Activated T-helper 9 cell treated with anti-CD3 and anti-CD28 coated beads, Interleukin-2, amount 50 U/mL, for 16 hours (primary cell): Measurements from ENCODE around the gene TSHZ2.
"Not testable (repeated sequence)": the region's sequence is repeated elsewhere in the genome, so short reads cannot be mapped to it uniquely, and the experiment has no call there.

Experiments
- DNase-seq: peaks from one replicate; pipeline ENCODE4 v3.0.0-alpha.2; 2020; ENCODE audit warnings: low read depth

TSHZ2 gene

DNA sequence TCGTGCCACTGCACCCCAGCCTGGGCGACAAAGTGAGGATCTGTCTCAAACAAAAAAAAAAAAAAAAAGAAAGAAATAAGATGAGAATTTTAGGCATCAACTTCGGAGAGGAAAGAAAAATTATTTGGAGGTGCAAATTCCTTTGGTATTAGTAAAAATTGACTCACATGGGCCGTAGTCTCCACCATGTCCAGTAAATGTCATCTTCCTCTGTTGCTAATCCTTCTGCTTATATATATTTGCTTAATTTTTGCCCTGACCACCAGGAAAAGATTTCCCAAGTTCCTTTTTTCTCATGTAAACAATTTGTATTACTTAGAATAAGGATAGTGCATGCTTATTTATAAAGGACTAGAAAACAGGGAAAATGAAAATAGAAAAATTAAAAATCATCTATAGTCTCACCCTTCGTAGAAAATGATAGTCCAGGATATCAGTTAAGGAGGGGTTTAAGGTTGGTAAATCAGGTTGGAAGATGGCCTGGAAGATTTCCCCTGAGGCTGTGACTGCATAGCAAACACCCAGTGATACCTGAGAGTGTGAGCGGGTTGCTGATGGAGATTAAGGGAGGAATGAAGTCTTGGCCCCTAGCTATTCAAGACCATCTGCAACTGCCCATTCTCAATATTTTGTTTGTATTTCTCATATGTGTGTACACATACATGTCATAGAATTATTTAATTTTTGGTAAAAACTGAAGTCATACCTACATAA lies 380.7 kb downstream of the TSHZ2 start:
- DNase-seq, result no peak

DNA sequence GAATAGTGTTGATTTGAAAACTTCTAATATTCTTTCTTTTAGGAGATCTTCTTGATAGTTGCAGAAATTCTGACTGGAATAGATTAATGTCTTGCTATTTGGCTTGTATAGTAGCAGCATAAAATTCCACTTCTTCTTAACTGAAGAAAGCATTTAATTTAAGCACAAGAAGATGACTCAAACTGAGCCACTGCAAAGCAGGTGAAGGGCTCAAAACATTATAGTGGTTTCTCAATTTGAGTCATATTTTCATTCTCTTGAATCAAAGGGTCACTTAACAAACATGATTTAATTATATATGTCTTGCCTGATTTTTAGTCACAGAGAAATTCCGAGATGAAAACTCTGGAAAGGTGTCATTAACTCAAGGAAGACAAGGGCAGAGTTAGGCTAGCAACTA lies 382.2 kb downstream of the TSHZ2 start:
- DNase-seq, result no peak

GRCh38 chr20:53355790-53356189 lies 383.6 kb downstream of the TSHZ2 start:
- DNase-seq, result no peak

DNA sequence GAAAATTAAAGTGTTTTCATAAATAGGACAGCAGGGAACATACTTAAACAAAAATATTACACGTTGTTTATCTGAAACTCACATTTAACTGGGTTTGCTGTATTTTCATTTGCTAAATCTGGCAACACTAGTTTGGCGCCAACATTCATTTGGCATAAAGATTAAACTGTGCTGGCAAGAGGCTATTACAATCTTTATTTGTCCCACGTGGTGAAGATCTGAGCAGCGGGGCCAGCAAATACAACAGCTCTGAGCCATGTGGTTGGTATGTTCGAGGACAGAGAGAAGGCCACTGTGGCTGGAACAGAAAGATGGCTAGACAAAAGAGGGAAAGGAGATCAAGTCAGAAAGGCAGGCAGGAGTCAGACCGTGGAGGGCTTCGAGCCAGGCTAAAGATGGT lies 387.3 kb downstream of the TSHZ2 start:
- DNase-seq, result no peak

DNA sequence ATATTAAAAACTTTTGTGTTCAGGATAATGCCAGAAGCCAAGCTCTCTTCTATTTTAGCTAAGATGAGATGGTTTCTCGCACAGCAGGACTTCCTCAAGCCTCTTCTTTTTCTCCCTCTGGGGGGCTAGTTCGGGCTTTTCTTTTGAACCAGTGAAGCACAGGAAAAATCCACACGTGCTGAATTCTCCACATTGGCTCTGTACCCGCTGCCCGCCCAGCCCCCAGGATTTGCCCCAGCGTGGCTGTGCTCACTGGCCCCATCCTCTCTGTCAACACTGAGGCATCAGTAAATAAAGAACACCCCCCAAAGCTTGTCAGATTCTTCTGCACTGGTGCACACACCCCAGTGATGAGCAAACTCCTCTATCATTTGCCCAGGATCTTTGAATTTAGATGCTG lies 388.7 kb downstream of the TSHZ2 start:
- no peak for DNase-seq

DNA sequence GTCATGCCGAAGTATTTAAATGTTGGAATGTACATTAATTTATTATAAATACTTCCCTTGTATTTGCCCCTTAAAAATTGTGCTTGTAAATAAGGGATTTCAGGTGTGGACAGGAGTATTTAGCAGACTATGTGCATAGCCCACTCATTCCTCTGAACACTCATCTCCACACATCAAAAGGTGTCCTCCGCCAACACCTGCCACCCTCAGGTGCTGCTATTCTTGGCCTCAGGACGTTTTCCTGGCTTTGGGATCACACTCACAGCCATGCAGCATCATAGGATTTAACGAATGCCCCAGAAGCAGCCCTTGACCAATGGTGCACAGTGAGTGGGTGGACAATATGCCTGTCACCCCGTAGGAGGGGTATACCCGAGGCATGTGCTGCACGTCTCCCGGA lies 390.6 kb downstream of the TSHZ2 start:
- no peak for DNase-seq

DNA sequence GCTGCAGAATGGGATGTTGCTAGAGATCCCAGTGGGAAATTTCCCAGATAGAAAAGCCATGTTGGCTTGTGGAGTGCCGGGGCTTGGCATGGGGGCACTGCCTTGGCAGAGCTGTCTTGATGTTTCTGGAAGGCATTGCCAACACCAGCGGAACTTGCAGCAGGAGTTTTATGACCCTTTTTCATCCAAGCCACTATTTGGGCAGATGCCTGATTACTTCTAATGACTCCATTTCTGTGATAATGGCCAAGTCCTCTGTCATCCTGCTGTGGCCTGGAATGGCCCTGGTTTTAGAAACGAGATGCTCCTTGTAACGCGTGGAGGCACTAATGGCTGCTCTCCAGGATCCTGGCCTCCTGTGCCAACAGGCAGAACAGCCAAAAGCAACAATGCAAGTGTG lies 392.5 kb downstream of the TSHZ2 start:
- no peak for DNase-seq

- no peak for DNase-seq
Observed at GRCh38 chr20:53365076-53365475, 392.9 kb downstream of the TSHZ2 start.

DNA sequence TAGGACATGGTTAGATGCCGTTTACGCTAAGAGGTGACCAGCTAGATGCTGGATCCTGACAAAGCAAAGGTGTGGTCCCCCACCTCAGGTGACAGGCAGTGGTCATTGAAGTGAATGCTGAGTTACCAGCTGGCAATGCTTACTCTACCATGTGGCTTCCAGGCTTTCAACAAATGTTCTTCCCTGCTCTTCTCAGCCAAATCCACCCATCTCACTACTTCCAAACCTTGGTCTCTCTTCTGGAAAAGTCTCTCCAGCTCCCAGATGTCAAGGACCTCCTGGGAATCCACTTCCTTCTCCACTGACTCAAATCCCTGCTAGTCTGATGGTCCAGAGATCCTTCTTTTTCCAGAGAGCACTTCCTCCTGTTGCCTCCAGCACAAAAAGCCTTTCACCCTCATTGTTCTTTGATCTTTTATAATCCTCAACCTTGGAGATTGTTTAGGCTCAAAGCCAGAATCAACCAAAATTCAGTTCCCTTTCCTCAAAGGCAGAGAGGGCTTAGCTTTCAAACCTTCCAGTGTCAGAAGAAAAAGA lies 393.4 kb downstream of the TSHZ2 start:
- no peak for DNase-seq

- DNase-seq, result not testable (repeated sequence)
Observed at GRCh38 chr20:53366928-53367327, 394.8 kb downstream of the TSHZ2 start.

- DNase-seq, result no peak
Observed at GRCh38 chr20:53369871-53370270, 397.7 kb downstream of the TSHZ2 start.

GRCh38 chr20:53370345-53370961 lies 398.3 kb downstream of the TSHZ2 start:
- DNase-seq, result no peak

DNA sequence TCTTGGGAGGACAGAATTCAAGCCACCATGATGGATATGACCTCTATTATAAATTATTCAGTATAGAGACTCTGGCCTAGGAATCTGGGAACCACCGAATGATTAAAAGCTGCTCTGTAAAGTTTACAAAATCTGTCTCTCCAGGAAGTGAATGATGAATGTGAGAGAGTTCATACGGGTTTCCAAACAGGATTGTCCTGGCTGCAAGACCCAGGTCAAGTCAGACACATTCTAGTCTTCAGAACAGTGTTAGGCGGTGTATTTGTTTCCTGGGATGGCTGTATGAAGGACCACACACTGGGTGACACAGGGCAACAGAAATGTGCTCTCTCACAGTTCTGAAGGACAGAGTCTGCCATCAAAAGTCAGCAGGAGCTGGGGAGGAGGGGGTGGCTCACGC lies 399.1 kb downstream of the TSHZ2 start:
- no peak for DNase-seq

DNA sequence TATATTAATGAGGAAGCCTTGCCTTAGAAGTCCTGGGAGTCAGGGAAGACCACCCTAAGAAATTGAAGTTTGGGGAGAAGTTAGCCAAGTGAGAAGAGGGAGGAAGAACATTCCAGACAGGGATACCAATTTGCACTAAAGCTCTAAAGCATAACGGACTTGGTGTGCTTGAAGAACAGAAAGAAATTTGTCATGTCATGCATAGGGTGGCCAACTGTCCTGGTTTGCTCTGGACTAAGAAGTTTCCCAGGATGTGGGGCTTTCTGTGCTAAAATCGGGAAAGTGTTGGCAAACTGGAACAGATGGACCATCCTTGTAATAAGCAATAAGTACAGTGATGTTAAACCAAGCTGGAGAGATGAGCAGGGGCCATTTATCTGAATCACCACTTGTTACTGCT lies 403.9 kb downstream of the TSHZ2 start:
- no peak for DNase-seq

GRCh38 chr20:53379014-53379832 lies 407.1 kb downstream of the TSHZ2 start:
- DNase-seq, result no peak

- no peak for DNase-seq
Observed at GRCh38 chr20:53379833-53380120, 407.6 kb downstream of the TSHZ2 start.

DNA sequence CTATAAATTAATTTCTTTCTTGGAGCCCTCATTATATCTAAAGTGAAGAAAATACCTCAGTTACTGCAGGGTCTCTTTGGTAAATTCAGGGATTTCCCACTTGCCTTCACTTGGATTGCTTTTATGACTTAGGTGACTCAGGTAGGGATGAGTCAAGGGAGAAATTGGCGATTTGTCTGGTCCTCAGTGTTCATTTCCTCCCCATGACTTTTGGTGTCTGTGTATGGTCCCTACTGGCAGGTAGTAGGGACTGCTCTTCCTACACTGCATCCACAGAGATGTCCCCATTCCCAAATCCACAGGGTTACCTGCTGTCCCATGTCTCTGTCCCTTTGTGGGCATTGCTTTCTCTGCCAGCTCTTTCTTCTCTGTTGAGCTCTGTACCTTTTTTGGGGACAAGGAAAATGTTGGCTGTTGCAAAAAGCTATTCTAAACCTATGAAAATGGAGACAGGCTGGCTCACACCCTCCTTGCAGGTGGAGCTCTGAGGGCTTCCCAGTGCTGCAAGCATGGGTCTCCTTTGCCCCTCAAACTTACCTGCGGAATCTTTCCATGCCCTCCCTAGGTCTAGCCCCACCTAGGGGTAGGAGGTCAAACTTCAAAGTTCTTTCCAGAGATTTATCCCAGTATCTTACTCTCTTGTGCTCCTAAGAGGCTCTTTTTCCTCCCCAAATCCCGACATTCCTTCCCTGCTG lies 409.6 kb downstream of the TSHZ2 start:
- DNase-seq, result no peak

GRCh38 chr20:53382263-53382844 lies 410.2 kb downstream of the TSHZ2 start:
- DNase-seq, result no peak

DNA sequence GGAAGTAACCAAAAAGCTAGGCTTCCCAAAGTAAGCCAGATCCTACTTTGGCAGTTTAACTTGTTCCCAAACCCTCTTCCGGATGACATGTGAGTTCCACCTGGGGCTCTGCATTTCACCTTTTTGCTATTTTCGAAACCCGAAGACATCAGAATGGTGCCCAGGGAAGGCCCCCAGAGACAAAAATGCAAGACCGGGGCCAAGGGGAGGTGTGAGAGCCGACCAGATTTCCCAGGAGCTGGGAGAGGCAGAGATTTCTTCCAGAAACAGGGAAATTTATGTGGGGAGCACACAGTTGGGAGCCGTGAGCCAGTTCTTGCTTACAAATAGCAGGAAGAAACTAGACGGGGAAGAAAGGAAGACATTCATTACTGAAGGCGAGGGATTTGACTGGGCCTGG lies 411.8 kb downstream of the TSHZ2 start:
- no peak for DNase-seq

DNA sequence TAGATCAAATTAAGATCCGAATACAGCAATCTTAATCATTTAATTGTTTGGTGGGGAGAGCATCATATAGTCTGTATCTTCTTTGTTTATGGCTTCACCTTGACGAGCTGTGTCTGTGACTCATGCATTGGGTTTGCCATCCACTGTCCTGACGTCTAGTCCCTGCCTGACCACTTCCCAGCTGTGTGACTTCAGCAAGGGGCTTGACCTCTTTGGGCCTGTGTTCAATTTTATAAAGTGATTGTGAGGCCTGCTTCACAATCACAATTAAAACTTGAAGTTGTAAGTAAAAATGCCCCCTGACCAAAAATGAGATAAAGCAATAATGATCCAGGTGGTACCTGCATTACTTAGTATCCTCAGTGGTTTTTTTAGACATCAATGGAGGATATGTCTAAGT lies 412.2 kb downstream of the TSHZ2 start:
- DNase-seq, result no peak

DNA sequence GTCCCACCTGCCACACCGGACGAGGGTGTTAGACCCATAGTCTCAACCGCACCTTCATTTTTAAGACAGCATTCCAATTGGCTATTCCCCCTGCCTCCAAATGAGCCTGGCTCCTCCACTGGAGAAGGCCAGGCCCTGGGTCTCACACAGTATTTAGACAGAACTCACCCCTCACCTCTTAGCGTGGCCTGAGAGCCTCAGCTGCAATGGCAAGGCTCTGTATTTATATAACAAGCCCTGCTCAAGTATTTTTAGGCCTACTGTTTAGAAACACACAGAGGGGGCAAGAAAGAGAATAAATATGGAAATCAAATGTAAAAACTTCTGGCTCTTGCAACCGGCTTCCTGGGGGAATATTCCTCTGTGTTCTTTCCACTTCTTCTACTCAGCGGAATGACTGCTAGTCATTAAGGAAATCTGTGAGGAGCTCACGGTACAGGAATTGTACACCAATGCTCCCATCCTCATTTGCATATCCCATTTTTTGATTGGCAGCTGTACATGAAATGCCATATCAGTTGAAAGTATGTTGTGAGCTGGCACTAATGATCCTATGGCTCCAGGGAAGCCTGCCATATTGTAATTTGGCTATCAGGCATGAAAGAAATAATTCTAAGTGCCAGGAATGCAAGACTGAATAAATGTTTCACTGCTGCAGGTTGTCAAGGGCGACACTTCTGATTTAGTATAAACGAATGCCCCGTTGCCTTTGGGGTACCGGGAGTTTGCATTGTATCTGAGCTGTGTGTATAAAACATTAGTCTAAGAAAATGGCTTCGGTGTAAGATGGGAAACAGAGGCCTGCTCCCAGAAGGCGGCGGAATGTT lies 414.0 kb downstream of the TSHZ2 start:
- DNase-seq, result no peak
